Tibial nerve (tissue), 4 donors: ENCODE measurements around the gene STARD8. TPM values are rescaled to one million over a fixed set of nuclear protein-coding genes. Genes with fewer than 3 reads are reported as not detected.
"Not testable (repeated sequence)": the region's sequence is repeated elsewhere in the genome, so short reads cannot be mapped to it uniquely, and the experiment has no call there.

ENCODE experiments used
- DNase-seq, 2 donors: peaks; one replicate each; pipeline ENCODE4 v3.0.0-alpha.2; 2019; ENCODE audit warnings: low spot score in 2 of 2
- H3K27ac ChIP-seq, 4 donors: fragments of 200-600 bp; sonication (generic) in 3 of 4; one replicate each; pipeline ENCODE4 v1.5.1; 2017 to 2019; ENCODE audit warnings: mild to moderate bottlenecking in 1 of 4
- H3K27me3 ChIP-seq, 2 donors: fragments of 200-600 bp; sonication (generic) in 1 of 2; one replicate each; pipeline versions ENCODE4 v1.5.1 to v1.6.0; 2017 to 2019
- H3K36me3 ChIP-seq, 3 donors: fragments of 200-600 bp; sonication (generic); one replicate each; pipeline ENCODE4 v1.5.1; 2018 to 2019
- H3K4me1 ChIP-seq, 4 donors: fragments of 200-600 bp; sonication (generic) in 3 of 4; one replicate each; pipeline ENCODE4 v1.5.1; 2017 to 2019
- H3K4me3 ChIP-seq, 4 donors: fragments of 200-600 bp; sonication (generic) in 3 of 4; one replicate each; pipeline ENCODE4 v1.5.1; 2017 to 2019; ENCODE audit warnings: mild to moderate bottlenecking in 1 of 4, moderate library complexity in 1 of 4
- H3K9me3 ChIP-seq, 4 donors: fragments of 200-600 bp; sonication (generic) in 3 of 4; one replicate each; pipeline ENCODE4 v1.5.1; 2017 to 2019
- CTCF ChIP-seq, 5 experiments: fragments of 200-600 bp in 3 of 5; fragments of 450-650 bp in 2 of 5; sonication (generic) in 3 of 5; IDR thresholded peaks; one replicate each; pipeline ENCODE4 v1.5.1; 2016 to 2019; ENCODE audit warnings: antibody characterized with exemption in 5 of 5, mild to moderate bottlenecking in 3 of 5, moderate library complexity in 2 of 5
- EP300 ChIP-seq, 2 donors: sonication (generic); formaldehyde crosslinking; IDR thresholded peaks; one replicate each; pipeline ENCODE4 v1.6.1; 2017; ENCODE audit warnings: antibody characterized with exemption in 2 of 2, mild to moderate bottlenecking in 1 of 2
- POLR2A ChIP-seq, 2 donors: fragments of 450-650 bp; IDR thresholded peaks; one replicate each; pipeline ENCODE4 v1.6.1; 2017; ENCODE audit warnings: antibody characterized with exemption in 2 of 2, mild to moderate bottlenecking in 2 of 2, moderate library complexity in 2 of 2
- WGBS, 2 donors: methylation state at CpG; one replicate each; pipeline ENCODE4 v1.1.5; 2018; 5-methylcytosine and 5-hydroxymethylcytosine counted together
- total RNA-seq, 4 donors: library from RNA; depleted of rRNA; stranded (reverse); fragments of >200 nt; gene quantifications; one replicate each; pipeline ENCODE4 v1.1.0, GENCODE V29; 2016

Gene STARD8
- total RNA-seq, 4 donors from 2014 or later = 20.7 to 30.8 (median 22.0) TPM

- no peaks in the 10 kb centered on the region for H3K36me3 ChIP-seq
- DNase-seq = no peak
- no peaks in the 10 kb centered on the region for H3K9me3 ChIP-seq
- peaks cover 0 to 23% of the 10 kb centered on the region in 2 donors for H3K27me3 ChIP-seq
- 60 to 72% methylated on average over 1 to 6 of the region's 7 CpGs for WGBS, 2 donors
- H3K4me3 ChIP-seq = no peak overlapping the region
- H3K27ac ChIP-seq = no peak overlapping the region
- peaks cover 0 to 15% (median 0%) of the 10 kb centered on the region in 4 donors for H3K4me1 ChIP-seq
- TF ChIP-seq EP300 (IDR thresholded peaks at IDR 0.05) (no peak), CTCF (IDR thresholded peaks at IDR 0.05) (no peak), POLR2A (IDR thresholded peaks at IDR 0.05) (no peak)
Observed at GRCh38 chrX:68651110-68651509, 3.6 kb downstream of the STARD8 start.

- no peak overlapping the region for H3K4me3 ChIP-seq
- H3K27ac ChIP-seq = no peak overlapping the region
- WGBS, 2 donors = 64 to 75% methylated on average over 2 to 6 of the region's 6 CpGs
- H3K9me3 ChIP-seq = no peaks in the 10 kb centered on the region
- peaks cover 0 to 11% of the 10 kb centered on the region in 2 donors for H3K27me3 ChIP-seq
- TF ChIP-seq POLR2A (IDR thresholded peaks at IDR 0.05) (no peak), EP300 (IDR thresholded peaks at IDR 0.05) (no peak), CTCF (IDR thresholded peaks at IDR 0.05) (no peak)
- no peaks in the 10 kb centered on the region for H3K36me3 ChIP-seq
- DNase-seq = no peak
- H3K4me1 ChIP-seq = peaks cover 0 to 6% (median 0%) of the 10 kb centered on the region in 4 donors
Observed at GRCh38 chrX:68652326-68653170, 5.1 kb downstream of the STARD8 start.

DNA sequence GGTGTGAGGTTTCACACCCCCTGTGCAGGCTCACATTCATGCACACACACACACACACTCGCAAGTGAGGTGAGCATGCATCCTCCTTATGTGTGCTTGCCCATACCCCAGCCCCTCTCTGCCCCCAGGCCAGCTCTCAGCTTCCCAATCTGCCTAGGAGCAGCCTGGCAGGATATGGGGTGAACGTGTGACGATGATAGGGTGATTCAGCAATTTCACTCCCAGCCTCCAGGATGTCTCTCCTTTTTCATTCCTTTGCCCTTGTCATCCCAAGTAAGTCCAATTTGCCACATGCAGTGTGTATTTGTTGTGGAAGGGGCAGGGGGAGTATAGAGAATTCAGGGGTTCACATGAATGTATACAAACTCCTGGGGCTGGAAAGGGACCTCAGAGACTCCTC is 7.2 kb downstream of the STARD8 start:
- Histone ChIP-seq H3K4me3 (no peak overlapping the region), H3K27me3 (no peaks in the 10 kb centered on the region), H3K36me3 (no peaks in the 10 kb centered on the region), H3K27ac (no peak overlapping the region), H3K9me3 (no peaks in the 10 kb centered on the region), H3K4me1 (peaks cover 0 to 15% (median 0%) of the 10 kb centered on the region in 4 donors)
- DNase-seq = no peak
- TF ChIP-seq POLR2A (IDR thresholded peaks at IDR 0.05) (no peak), CTCF (IDR thresholded peaks at IDR 0.05) (no peak)
- WGBS, 2 donors = 67 to 76% methylated on average over 3 of the region's 3 CpGs

- H3K27me3 ChIP-seq, H3K36me3 ChIP-seq, DNase-seq, H3K4me3 ChIP-seq, H3K9me3 ChIP-seq, H3K27ac ChIP-seq: not testable (repeated sequence)
- 85 to 97% methylated on average over 4 of the region's 4 CpGs for WGBS, 2 donors
- H3K4me1 ChIP-seq = peaks cover 0 to 17% (median 0%) of the 10 kb centered on the region in 4 donors
Observed at GRCh38 chrX:68656473-68656872, 9.0 kb downstream of the STARD8 start.

GRCh38 chrX:68658530-68658929 is 11.1 kb downstream of the STARD8 start:
- WGBS, 2 donors = 37 to 48% methylated on average over 3 of the region's 3 CpGs
- TF ChIP-seq POLR2A (IDR thresholded peaks at IDR 0.05) = no peak
- TF ChIP-seq EP300 (IDR thresholded peaks at IDR 0.05) = no peak
- TF ChIP-seq CTCF (IDR thresholded peaks at IDR 0.05) = no peak
- DNase-seq = no peak
- peaks cover 0 to 17% (median 0%) of the 10 kb centered on the region in 4 donors for H3K4me1 ChIP-seq
- peak overlapping the region in 2 of 4 donors; percentile 47 to 59 for H3K27ac ChIP-seq
- H3K36me3 ChIP-seq = no peaks in the 10 kb centered on the region
- H3K27me3 ChIP-seq = no peaks in the 10 kb centered on the region
- H3K4me3 ChIP-seq = no peak overlapping the region
- no peaks in the 10 kb centered on the region for H3K9me3 ChIP-seq
